OCI-LY1 (cell line): ENCODE data around the gene CREM.

Source experiments
- CTCF ChIP-seq: fragments of 200-600 bp; sonication (generic), shearing (Covaris generic); IDR thresholded peaks from 2 replicates; pipeline ENCODE4 v1.5.1; 2017; ENCODE audit warnings: mild to moderate bottlenecking, antibody characterized with exemption, low read length, moderate library complexity, mixed read lengths
- EZH2 ChIP-seq: fragments of 200-600 bp; sonication (generic), shearing (Covaris generic); IDR thresholded peaks from 2 replicates; pipeline ENCODE4 v1.8.0; 2017; ENCODE audit warnings: borderline replicate concordance, mixed run types, mild to moderate bottlenecking, antibody characterized with exemption, low read length, moderate library complexity, mixed read lengths

GRCh38 chr10:35206274-35206673, 79.6 kb downstream of the CREM start:
- TF ChIP-seq CTCF = no peak
- no peak for TF ChIP-seq EZH2
